Cortex of kidney (tissue), 1 donor: ENCODE results near the gene KAT6B.
"Not testable (repeated sequence)": the region's sequence is repeated elsewhere in the genome, so short reads cannot be mapped to it uniquely, and the experiment has no call there.

ENCODE experiments used
- DNase-seq: peaks from one replicate; lab custom pipeline; 2025; lab: John Stamatoyannopoulos, UW

KAT6B gene

GRCh38 chr10:74826142-74827044 is at the start of gene KAT6B:
Gene KAT6B, plus strand, starts transcription at chr10:74826600. Its CDS starts 16,258 bp downstream, at chr10:74842858.
- peak; percentile 84 for DNase-seq

GRCh38 chr10:74778436-74779094 is 47.8 kb upstream of the KAT6B start:
- no peak for DNase-seq

- DNase-seq: not testable (repeated sequence)
These were observed 44.5 kb upstream of the KAT6B start for GRCh38 chr10:74781870-74782269.

- no peak for DNase-seq
These were observed 41.9 kb upstream of the KAT6B start for GRCh38 chr10:74784462-74784861.

GRCh38 chr10:74786126-74786525 is 40.3 kb upstream of the KAT6B start:
- DNase-seq: no peak

- DNase-seq: no peak
These were observed 38.9 kb upstream of the KAT6B start for GRCh38 chr10:74787457-74787856.

GRCh38 chr10:74791979-74792378 is 34.4 kb upstream of the KAT6B start:
- DNase-seq: not testable (repeated sequence)

- no peak for DNase-seq
These were observed 33.7 kb upstream of the KAT6B start for GRCh38 chr10:74792726-74793125.

- DNase-seq: not testable (repeated sequence)
These were observed 33.2 kb upstream of the KAT6B start for GRCh38 chr10:74793240-74793639.

GRCh38 chr10:74794531-74794930 is 31.9 kb upstream of the KAT6B start:
- no peak for DNase-seq

- DNase-seq: no peak
These were observed 28.9 kb upstream of the KAT6B start for GRCh38 chr10:74797550-74797949.

- DNase-seq: no peak
These were observed 26.6 kb upstream of the KAT6B start for GRCh38 chr10:74799721-74800221.

- no peak for DNase-seq
These were observed 25.0 kb upstream of the KAT6B start for GRCh38 chr10:74801447-74801846.

- DNase-seq: no peak
These were observed 17.9 kb upstream of the KAT6B start for GRCh38 chr10:74808501-74808900.

- no peak for DNase-seq
These were observed 16.3 kb upstream of the KAT6B start for GRCh38 chr10:74810087-74810486.

- no peak for DNase-seq
These were observed 12.8 kb upstream of the KAT6B start for GRCh38 chr10:74813381-74814259.

GRCh38 chr10:74814797-74815196 is 11.6 kb upstream of the KAT6B start:
- DNase-seq: no peak

- no peak for DNase-seq
These were observed 9.4 kb upstream of the KAT6B start for GRCh38 chr10:74816824-74817498.

- no peak for DNase-seq
These were observed 4.9 kb upstream of the KAT6B start for GRCh38 chr10:74821501-74821900.

GRCh38 chr10:74822101-74822500 is 4.3 kb upstream of the KAT6B start:
- DNase-seq: no peak

- no peak for DNase-seq
These were observed 3.8 kb upstream of the KAT6B start for GRCh38 chr10:74822521-74823089.
